HepG2 (cell line): ENCODE results near the gene EEFSEC. TPM values are rescaled to one million over a fixed set of nuclear protein-coding genes. Genes with fewer than 3 reads are reported as not detected.

Experiments used
- ATAC-seq: fragments of 200-7000 bp; cut with Tn5 transposase; 3 replicates; pipeline ENCODE4 v1.9.1; 2020; ENCODE audit warnings: mild to moderate bottlenecking, moderate library complexity
- BruUV-seq: library from RNA; stranded (reverse); fragments of 400-500 nt; replicated peaks from 2 replicates; lab custom pipeline; 2021; lab: Mats Ljungman, UMichigan
- CTCF ChIA-PET: fragments of 300-600 bp; formaldehyde crosslinking; extraction: SDS; loops from one replicate; lab custom pipeline; 2021; ENCODE audit warnings: low total read pairs, inconsistent platforms, low intra/inter-chr PET ratio; lab: Yijun Ruan, JAX
- POLR2A ChIA-PET: fragments of 350-600 bp; sonication (Branson Sonifier 250); formaldehyde crosslinking; loops from one replicate; lab custom pipeline; 2020; ENCODE audit warnings: antibody characterized with exemption, inconsistent platforms; lab: Yijun Ruan, JAX
- DNase-seq: peaks from one replicate; pipeline ENCODE4 v3.0.0-alpha.2; 2015; ENCODE audit warnings: low spot score
- FAIRE-seq: peaks from 3 replicates; lab custom pipeline; 2011; peaks lifted over from hg19 to GRCh38; lab: Jason Lieb, UNC
- H2AFZ ChIP-seq: one replicate; pipeline ENCODE4 v1.6.1; 2011; ENCODE audit warnings: low read length, inconsistent platforms
- H3K27ac ChIP-seq: fragments of 300-600 bp; 3 replicates; pipeline ENCODE4 v1.8.0; 2011; ENCODE audit warnings: mixed run types, mild to moderate bottlenecking, mixed read lengths, low read length, inconsistent platforms; ENCODE audit not compliant: insufficient read depth; ENCODE audit errors: extremely low read length
- H3K27me3 ChIP-seq, 2 experiments: fragments of 200-600 bp in 1 of 2; 2 replicates in 1 of 2; 3 replicates in 1 of 2; pipeline versions ENCODE4 v1.6.0 to v1.8.0; 2011; ENCODE audit warnings: low read length in 2 of 2, mild to moderate bottlenecking in 2 of 2, moderate library complexity in 2 of 2, inconsistent platforms in 1 of 2; ENCODE audit not compliant: insufficient read depth in 2 of 2, control insufficient read depth in 1 of 2
- H3K36me3 ChIP-seq, 2 experiments: fragments of 200-600 bp in 1 of 2; replicated peaks in 1 of 2; 2 replicates in 1 of 2; 3 replicates in 1 of 2; pipeline versions ENCODE4 v1.5.1 to v1.8.0; 2011; ENCODE audit warnings: low read length in 2 of 2, inconsistent platforms in 1 of 2; ENCODE audit not compliant: insufficient read depth in 2 of 2, control insufficient read depth in 1 of 2
- H3K4me1 ChIP-seq: 2 replicates; pipeline ENCODE4 v1.5.1; 2012; ENCODE audit warnings: low read length, inconsistent platforms; ENCODE audit not compliant: insufficient read depth
- H3K4me2 ChIP-seq: 2 replicates; pipeline ENCODE4 v1.6.0; 2011; ENCODE audit warnings: low read depth, low read length, inconsistent platforms
- H3K4me3 ChIP-seq, 3 experiments: fragments of 200-600 bp in 1 of 3; sonication (generic), shearing (Covaris generic) in 1 of 3; replicated peaks in 1 of 3; 2 replicates each; pipeline ENCODE4 v1.5.1; 2011 to 2016; ENCODE audit warnings: low read length in 3 of 3, inconsistent platforms in 2 of 3, low read depth in 2 of 3, mild to moderate bottlenecking in 2 of 3, control low read depth in 1 of 3, mixed read lengths in 1 of 3; ENCODE audit not compliant: insufficient read depth in 1 of 3
- H3K79me2 ChIP-seq: one replicate; pipeline ENCODE4 v1.6.1; 2011; ENCODE audit warnings: low read length, inconsistent platforms; ENCODE audit not compliant: insufficient read depth
- H3K9ac ChIP-seq: 2 replicates; pipeline ENCODE4 v1.6.0; 2011; ENCODE audit warnings: mild to moderate bottlenecking, low read depth, low read length, inconsistent platforms; ENCODE audit not compliant: insufficient read depth
- H3K9me3 ChIP-seq: 2 replicates; pipeline ENCODE4 v1.5.1; 2012; ENCODE audit warnings: mild to moderate bottlenecking, low read length
- H4K20me1 ChIP-seq: 2 replicates; pipeline ENCODE4 v1.6.0; 2011; ENCODE audit warnings: inconsistent platforms, mild to moderate bottlenecking, low read length, moderate library complexity; ENCODE audit not compliant: insufficient read depth
- CENPX ChIP-seq: sonication (generic); formaldehyde crosslinking; IDR thresholded peaks from 2 replicates; pipeline ENCODE4 v1.9.0; 2021; ENCODE audit warnings: mild to moderate bottlenecking, missing genetic modification reagents, moderate library complexity
- DNMT1 ChIP-seq: sonication (generic); formaldehyde crosslinking; IDR thresholded peaks from 2 replicates; pipeline ENCODE4 v1.5.1; 2020; ENCODE audit warnings: mild to moderate bottlenecking, missing genetic modification reagents
- FOSL2 ChIP-seq: sonication (generic); formaldehyde crosslinking; IDR thresholded peaks from 2 replicates; pipeline ENCODE4 v1.4.0; 2020; ENCODE audit warnings: missing genetic modification reagents
- PRPF4 ChIP-seq: fragments of 200-400 bp; formaldehyde crosslinking; IDR thresholded peaks from 2 replicates; pipeline ENCODE4 v1.6.1; 2016; ENCODE audit warnings: low read length, low read depth; ENCODE audit not compliant: poor library complexity, severe bottlenecking
- SSRP1 ChIP-seq: IDR thresholded peaks from 2 replicates; pipeline ENCODE4 v1.6.1; 2016; ENCODE audit warnings: control low read depth
- ZBED4 ChIP-seq: sonication (generic); formaldehyde crosslinking; IDR thresholded peaks from 2 replicates; pipeline ENCODE4 v1.4.0; 2020; ENCODE audit warnings: missing genetic modification reagents, borderline replicate concordance
- ZMAT3 ChIP-seq: sonication (generic); formaldehyde crosslinking; conservative IDR thresholded peaks from 2 replicates; pipeline ENCODE4 v1.7.0; 2021; ENCODE audit warnings: missing genetic modification reagents
- ZNF383 ChIP-seq: sonication (generic); formaldehyde crosslinking; IDR thresholded peaks from 2 replicates; pipeline ENCODE4 v1.4.0; 2020; ENCODE audit warnings: missing genetic modification reagents, mild to moderate bottlenecking, borderline replicate concordance
- ZNF484 ChIP-seq: sonication (generic); formaldehyde crosslinking; IDR thresholded peaks from 2 replicates; pipeline ENCODE4 v1.5.1; 2020; ENCODE audit warnings: mild to moderate bottlenecking, low read depth, missing genetic modification reagents, borderline replicate concordance
- ZNF570 ChIP-seq: sonication (generic); formaldehyde crosslinking; IDR thresholded peaks from 2 replicates; pipeline ENCODE4 v1.4.0; 2020; ENCODE audit warnings: mild to moderate bottlenecking, missing genetic modification reagents, borderline replicate concordance
- ZNF720 ChIP-seq: sonication (generic); formaldehyde crosslinking; IDR thresholded peaks from 2 replicates; pipeline ENCODE4 v1.4.0; 2020; ENCODE audit warnings: missing genetic modification reagents
- WGBS: methylation state at CpG from one replicate; pipeline ENCODE4 v1.1.6; 2017; ENCODE audit warnings: low lambda C conversion rate; 5-methylcytosine and 5-hydroxymethylcytosine counted together
- in situ Hi-C: cut with HindIII; loops from 2 replicates; pipeline ENCODE4 v1.10.0; 2017; ENCODE audit warnings: low pct_unique_long_range_greater_than_20kb; ENCODE audit not compliant: extremely low pct_ligation_motif_present
- intact Hi-C: fragments of 100-400 bp; cut with micrococcal nuclease; formaldehyde crosslinking; loops from one replicate; pipeline ENCODE4 v1.10.0; 2022; ENCODE audit not compliant: unreplicated experiment
- polyA plus RNA-seq, 8 experiments: library from polyadenylated mRNA; depleted of rRNA in 3 of 8; stranded (reverse) in 7 of 8; unstranded in 1 of 8; fragments of >200 nt; fragmentation: Illumina TruSeq in 4 of 8; extraction: Trizol in 4 of 8; gene quantifications; 2 replicates each; pipeline versions ENCODE4 v1.2.1 to v1.2.3, GENCODE V29; 2011 to 2016; ENCODE audit warnings: low read depth in 4 of 8, missing spikeins in 1 of 8, mixed read lengths in 1 of 8; ENCODE audit not compliant: insufficient read depth in 1 of 8
- total RNA-seq, 5 experiments: library from RNA; depleted of rRNA; stranded (reverse); fragments of >200 nt; fragmentation: Illumina TruSeq; extraction: Trizol; gene quantifications; 2 replicates each; pipeline ENCODE4 v1.2.3, GENCODE V29; 2016; ENCODE audit warnings: low read depth in 1 of 5

Gene EEFSEC
- total and polyA plus RNA-seq, 2 of the 13 experiments (the other 11 are each of a cell fraction or from before 2014, with no cell fraction given): 6.4 to 24.2 TPM

DNA sequence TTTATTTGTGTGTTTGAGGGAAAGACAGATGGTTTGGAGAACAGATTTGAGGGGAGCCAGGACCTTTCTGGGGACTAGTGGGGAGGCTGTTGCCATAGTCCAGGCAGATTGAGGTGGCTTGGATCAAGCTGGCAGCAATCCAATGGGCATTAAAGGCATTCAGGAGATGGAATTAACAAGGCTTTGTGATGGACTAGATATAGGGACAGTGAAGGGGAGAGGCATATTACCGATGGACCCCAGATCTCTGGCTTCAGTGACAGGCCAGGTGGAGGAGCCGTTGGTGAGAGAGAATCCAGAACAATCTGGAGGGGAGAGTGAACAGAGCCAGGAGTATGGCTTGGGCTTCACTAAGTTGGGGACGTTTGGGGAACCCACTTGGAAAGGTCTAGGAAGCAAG lies 124.8 kb downstream of the EEFSEC start:
- no TSS peak for BruUV-seq
- no peaks in the 10 kb centered on the region for H3K9me3 ChIP-seq
- FAIRE-seq (no peak), ATAC-seq (no peak), DNase-seq (no peak)
- CTCF ChIA-PET: no interaction called here
- peaks cover 2 to 15% of the 10 kb centered on the region in 2 experiments for H3K36me3 ChIP-seq
- WGBS: 88% methylated on average over 3 of the region's 3 CpGs
- H4K20me1 ChIP-seq: no peaks in the 10 kb centered on the region
- TF ChIP-seq ZNF383 (CRISPR knock-in tag) (no peak), ZNF484 (CRISPR knock-in tag) (no peak), PRPF4 (no peak), ZNF570 (no peak), DNMT1 (CRISPR knock-in tag) (no peak), FOSL2 (no peak), ZNF720 (CRISPR knock-in tag) (no peak), ZBED4 (CRISPR knock-in tag) (no peak), CENPX (no peak), ZMAT3 (no peak), SSRP1 (CRISPR knock-in tag) (no peak)
- in situ Hi-C loops (no loop called here), intact Hi-C loops (no loop called here)
- POLR2A ChIA-PET: no interaction called here
- H3K27me3 ChIP-seq: no peaks in the 10 kb centered on the region
- peaks cover 8% of the 10 kb centered on the region; the same call in 1 of the 2 replicates for H3K4me1 ChIP-seq
- H3K4me2 ChIP-seq: no peak overlapping the region
- no peak overlapping the region for H2AFZ ChIP-seq
- H3K4me3 ChIP-seq: no peak overlapping the region
- H3K9ac ChIP-seq: no peak overlapping the region
- H3K79me2 ChIP-seq: no peaks in the 10 kb centered on the region
- no peak overlapping the region for H3K27ac ChIP-seq
